ENCODE results near the gene ZNF786. TPM values are rescaled to one million over a fixed set of nuclear protein-coding genes. Genes with fewer than 3 reads are reported as not detected.

The ZNF786 gene
- polyA plus RNA-seq, 4 donors = 2.5 to 8.3 (median 3.2) TPM

GRCh38 chr7:149125189-149125862, 34.8 kb upstream of the ZNF786 start:
- 3 to 5% (median 4%) methylated on average over 21 of the region's 21 CpGs for WGBS, 3 donors
- Histone ChIP-seq H3K27me3 (ENCODE audit: control insufficient read depth in 3 of 3, insufficient read depth in 3 of 3, low read length in 3 of 3) (no peaks in the 10 kb centered on the region), H3K4me1 (ENCODE audit: control insufficient read depth in 3 of 3, insufficient read depth in 2 of 3, low read depth in 1 of 3, low read length in 2 of 3) (peaks cover 0 to 3% (median 0%) of the 10 kb centered on the region in 3 donors), H3K4me3 (ENCODE audit: low read depth in 1 of 3, low read length in 3 of 3) (peak overlapping the region; percentile 84 to 100 (median 99)), H3K9me3 (ENCODE audit: control insufficient read depth in 2 of 2, insufficient read depth in 1 of 2, low read depth in 1 of 2, low read length in 1 of 2) (peaks cover 0 to under 1% of the 10 kb centered on the region in 2 donors), H3K27ac (ENCODE audit: low read depth in 1 of 3, low read length in 2 of 3) (peak overlapping the region; percentile 87 to 98 (median 90)), H3K36me3 (ENCODE audit: control insufficient read depth in 3 of 3, insufficient read depth in 2 of 3, low read depth in 1 of 3, low read length in 3 of 3) (peaks cover 0 to 8% (median 0%) of the 10 kb centered on the region in 3 donors)
- no peak for FAIRE-seq
- no peak for DNase-seq

GRCh38 chr7:149109969-149110368, 19.5 kb upstream of the ZNF786 start:
- no peak for DNase-seq
- no peak for FAIRE-seq
- no peak overlapping the region for H3K4me3 ChIP-seq (ENCODE audit: low read depth in 1 of 3, low read length in 3 of 3)
- H3K4me1 ChIP-seq (ENCODE audit: control insufficient read depth in 3 of 3, insufficient read depth in 2 of 3, low read depth in 1 of 3, low read length in 2 of 3) = no peaks in the 10 kb centered on the region
- H3K36me3 ChIP-seq (ENCODE audit: control insufficient read depth in 3 of 3, insufficient read depth in 2 of 3, low read depth in 1 of 3, low read length in 3 of 3) = peaks cover 0 to 13% (median 0%) of the 10 kb centered on the region in 3 donors
- WGBS, 3 donors = 88 to 92% (median 90%) methylated on average over 10 to 12 of the region's 12 CpGs
- no peak overlapping the region for H3K27ac ChIP-seq (ENCODE audit: low read depth in 1 of 3, low read length in 2 of 3)
- H3K9me3 ChIP-seq (ENCODE audit: control insufficient read depth in 2 of 2, insufficient read depth in 1 of 2, low read depth in 1 of 2, low read length in 1 of 2) = no peaks in the 10 kb centered on the region
- H3K27me3 ChIP-seq (ENCODE audit: control insufficient read depth in 3 of 3, insufficient read depth in 3 of 3, low read length in 3 of 3) = no peaks in the 10 kb centered on the region

- no peaks in the 10 kb centered on the region for H3K27me3 ChIP-seq (ENCODE audit: control insufficient read depth in 3 of 3, insufficient read depth in 3 of 3, low read length in 3 of 3)
- DNase-seq (no peak), FAIRE-seq (no peak)
- H3K9me3 ChIP-seq (ENCODE audit: control insufficient read depth in 2 of 2, insufficient read depth in 1 of 2, low read depth in 1 of 2, low read length in 1 of 2) = no peaks in the 10 kb centered on the region
- no peak overlapping the region for H3K27ac ChIP-seq (ENCODE audit: low read depth in 1 of 3, low read length in 2 of 3)
- 96 to 97% (median 96%) methylated on average over 25 of the region's 25 CpGs for WGBS, 3 donors
- H3K4me3 ChIP-seq (ENCODE audit: low read depth in 1 of 3, low read length in 3 of 3) = no peak overlapping the region
- H3K36me3 ChIP-seq (ENCODE audit: control insufficient read depth in 3 of 3, insufficient read depth in 2 of 3, low read depth in 1 of 3, low read length in 3 of 3) = peaks cover 0 to 23% (median 0%) of the 10 kb centered on the region in 3 donors
- no peaks in the 10 kb centered on the region for H3K4me1 ChIP-seq (ENCODE audit: control insufficient read depth in 3 of 3, insufficient read depth in 2 of 3, low read depth in 1 of 3, low read length in 2 of 3)
Observed at GRCh38 chr7:149104749-149105148, 14.2 kb upstream of the ZNF786 start.

- H3K27ac ChIP-seq (ENCODE audit: low read depth in 1 of 3, low read length in 2 of 3) = no peak overlapping the region
- no peak for FAIRE-seq
- 97 to 98% (median 97%) methylated on average over 35 of the region's 35 CpGs for WGBS, 3 donors
- no peak for DNase-seq
- H3K9me3 ChIP-seq (ENCODE audit: control insufficient read depth in 2 of 2, insufficient read depth in 1 of 2, low read depth in 1 of 2, low read length in 1 of 2) = no peaks in the 10 kb centered on the region
- peaks cover 0 to 23% (median 0%) of the 10 kb centered on the region in 3 donors for H3K36me3 ChIP-seq (ENCODE audit: control insufficient read depth in 3 of 3, insufficient read depth in 2 of 3, low read depth in 1 of 3, low read length in 3 of 3)
- no peak overlapping the region for H3K4me3 ChIP-seq (ENCODE audit: low read depth in 1 of 3, low read length in 3 of 3)
- H3K4me1 ChIP-seq (ENCODE audit: control insufficient read depth in 3 of 3, insufficient read depth in 2 of 3, low read depth in 1 of 3, low read length in 2 of 3) = no peaks in the 10 kb centered on the region
- no peaks in the 10 kb centered on the region for H3K27me3 ChIP-seq (ENCODE audit: control insufficient read depth in 3 of 3, insufficient read depth in 3 of 3, low read length in 3 of 3)
Observed at GRCh38 chr7:149104214-149104613, 13.7 kb upstream of the ZNF786 start.

DNA sequence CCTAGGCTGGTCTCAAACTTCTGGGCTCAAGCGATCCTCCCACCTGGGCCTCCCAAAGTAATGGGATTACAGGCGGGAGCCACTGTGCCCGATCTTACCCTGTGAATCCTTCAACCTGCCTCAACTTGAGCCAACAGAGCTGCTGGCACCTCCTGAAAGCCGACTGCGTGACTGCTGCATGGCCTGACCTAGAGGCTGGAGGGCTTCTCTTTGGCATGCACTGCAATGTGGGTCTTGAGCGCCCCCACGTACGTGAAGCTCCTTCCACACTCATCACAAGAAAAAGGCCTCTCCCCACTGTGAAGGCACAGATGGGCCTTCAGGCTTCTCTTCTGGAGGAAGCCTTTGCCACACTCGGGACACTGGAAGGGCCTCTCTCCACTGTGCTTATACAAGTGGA, 12.9 kb upstream of the ZNF786 start:
- WGBS, 3 donors = 93 to 98% (median 97%) methylated on average over 9 of the region's 9 CpGs
- H3K4me3 ChIP-seq (ENCODE audit: low read depth in 1 of 3, low read length in 3 of 3) = no peak overlapping the region
- H3K4me1 ChIP-seq (ENCODE audit: control insufficient read depth in 3 of 3, insufficient read depth in 2 of 3, low read depth in 1 of 3, low read length in 2 of 3) = no peaks in the 10 kb centered on the region
- no peak for DNase-seq
- H3K36me3 ChIP-seq (ENCODE audit: control insufficient read depth in 3 of 3, insufficient read depth in 2 of 3, low read depth in 1 of 3, low read length in 3 of 3) = peaks cover 0 to 22% (median 0%) of the 10 kb centered on the region in 3 donors
- no peak overlapping the region for H3K27ac ChIP-seq (ENCODE audit: low read depth in 1 of 3, low read length in 2 of 3)
- FAIRE-seq = no peak
- H3K27me3 ChIP-seq (ENCODE audit: control insufficient read depth in 3 of 3, insufficient read depth in 3 of 3, low read length in 3 of 3) = no peaks in the 10 kb centered on the region
- no peaks in the 10 kb centered on the region for H3K9me3 ChIP-seq (ENCODE audit: control insufficient read depth in 2 of 2, insufficient read depth in 1 of 2, low read depth in 1 of 2, low read length in 1 of 2)

DNA sequence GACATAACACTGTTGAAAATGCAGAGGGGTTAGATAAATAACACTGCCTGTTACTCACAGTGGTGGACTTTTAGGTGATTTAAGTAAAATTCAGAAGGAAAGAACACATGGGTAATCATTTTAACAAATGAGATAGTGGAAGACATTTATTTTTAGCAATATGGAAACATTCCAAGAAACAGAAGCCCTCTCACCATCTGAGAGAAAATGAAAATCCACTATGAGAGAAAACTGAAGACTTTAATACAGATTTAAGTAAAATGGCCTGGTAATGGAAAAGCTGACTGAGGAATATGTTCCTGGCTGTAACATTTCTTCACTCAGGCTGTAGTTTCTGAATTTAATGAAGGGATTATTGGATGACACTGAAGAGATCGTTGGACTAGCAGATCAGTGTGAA, 12.1 kb upstream of the ZNF786 start:
- peaks cover 0 to 21% (median 0%) of the 10 kb centered on the region in 3 donors for H3K36me3 ChIP-seq (ENCODE audit: control insufficient read depth in 3 of 3, insufficient read depth in 2 of 3, low read depth in 1 of 3, low read length in 3 of 3)
- WGBS, 3 donors = 65 to 79% (median 73%) methylated on average over 1 of the region's 1 CpG
- no peaks in the 10 kb centered on the region for H3K27me3 ChIP-seq (ENCODE audit: control insufficient read depth in 3 of 3, insufficient read depth in 3 of 3, low read length in 3 of 3)
- H3K9me3 ChIP-seq (ENCODE audit: control insufficient read depth in 2 of 2, insufficient read depth in 1 of 2, low read depth in 1 of 2, low read length in 1 of 2) = no peaks in the 10 kb centered on the region
- no peak overlapping the region for H3K27ac ChIP-seq (ENCODE audit: low read depth in 1 of 3, low read length in 2 of 3)
- no peak for DNase-seq
- H3K4me3 ChIP-seq (ENCODE audit: low read depth in 1 of 3, low read length in 3 of 3) = no peak overlapping the region
- FAIRE-seq = no peak
- no peaks in the 10 kb centered on the region for H3K4me1 ChIP-seq (ENCODE audit: control insufficient read depth in 3 of 3, insufficient read depth in 2 of 3, low read depth in 1 of 3, low read length in 2 of 3)

DNA sequence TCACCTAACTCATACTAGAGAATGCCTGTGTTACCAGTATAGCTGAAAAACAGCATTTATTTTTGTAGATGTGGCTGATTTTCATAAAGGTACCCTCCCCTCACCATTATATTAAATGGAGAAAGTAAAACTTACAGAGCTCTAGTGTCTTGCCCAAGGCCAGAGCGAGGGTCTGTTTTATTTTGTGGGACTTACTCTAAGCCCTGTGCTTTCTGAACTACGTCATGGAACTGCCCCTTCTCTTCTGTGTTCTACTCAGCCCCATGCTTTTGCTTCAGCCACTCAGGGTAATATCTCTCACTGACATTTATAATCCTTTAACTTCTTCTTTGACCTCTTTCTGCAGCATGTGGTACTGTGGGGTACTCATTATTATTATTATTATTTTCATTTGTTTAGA, 10.3 kb upstream of the ZNF786 start:
- Histone ChIP-seq H3K4me1 (ENCODE audit: control insufficient read depth in 3 of 3, insufficient read depth in 2 of 3, low read depth in 1 of 3, low read length in 2 of 3) (no peaks in the 10 kb centered on the region), H3K27me3 (ENCODE audit: control insufficient read depth in 3 of 3, insufficient read depth in 3 of 3, low read length in 3 of 3) (no peaks in the 10 kb centered on the region), H3K9me3 (ENCODE audit: control insufficient read depth in 2 of 2, insufficient read depth in 1 of 2, low read depth in 1 of 2, low read length in 1 of 2) (no peaks in the 10 kb centered on the region), H3K27ac (ENCODE audit: low read depth in 1 of 3, low read length in 2 of 3) (no peak overlapping the region), H3K36me3 (ENCODE audit: control insufficient read depth in 3 of 3, insufficient read depth in 2 of 3, low read depth in 1 of 3, low read length in 3 of 3) (peaks cover 0 to 21% (median 0%) of the 10 kb centered on the region in 3 donors), H3K4me3 (ENCODE audit: low read depth in 1 of 3, low read length in 3 of 3) (no peak overlapping the region)
- FAIRE-seq (no peak), DNase-seq (no peak)
- 92 to 100% (median 96%) methylated on average over 2 of the region's 2 CpGs for WGBS, 3 donors

- H3K36me3 ChIP-seq (ENCODE audit: control insufficient read depth in 3 of 3, insufficient read depth in 2 of 3, low read depth in 1 of 3, low read length in 3 of 3) = peaks cover 0 to 9% (median 0%) of the 10 kb centered on the region in 3 donors
- H3K9me3 ChIP-seq (ENCODE audit: control insufficient read depth in 2 of 2, insufficient read depth in 1 of 2, low read depth in 1 of 2, low read length in 1 of 2) = no peaks in the 10 kb centered on the region
- H3K27me3 ChIP-seq (ENCODE audit: control insufficient read depth in 3 of 3, insufficient read depth in 3 of 3, low read length in 3 of 3) = no peaks in the 10 kb centered on the region
- no peak overlapping the region for H3K4me3 ChIP-seq (ENCODE audit: low read depth in 1 of 3, low read length in 3 of 3)
- H3K4me1 ChIP-seq (ENCODE audit: control insufficient read depth in 3 of 3, insufficient read depth in 2 of 3, low read depth in 1 of 3, low read length in 2 of 3) = no peaks in the 10 kb centered on the region
- no peak for FAIRE-seq
- 80 to 91% (median 80%) methylated on average over 6 of the region's 6 CpGs for WGBS, 3 donors
- H3K27ac ChIP-seq (ENCODE audit: low read depth in 1 of 3, low read length in 2 of 3) = no peak overlapping the region
- no peak for DNase-seq
Observed at GRCh38 chr7:149099058-149099457, 8.5 kb upstream of the ZNF786 start.

DNA sequence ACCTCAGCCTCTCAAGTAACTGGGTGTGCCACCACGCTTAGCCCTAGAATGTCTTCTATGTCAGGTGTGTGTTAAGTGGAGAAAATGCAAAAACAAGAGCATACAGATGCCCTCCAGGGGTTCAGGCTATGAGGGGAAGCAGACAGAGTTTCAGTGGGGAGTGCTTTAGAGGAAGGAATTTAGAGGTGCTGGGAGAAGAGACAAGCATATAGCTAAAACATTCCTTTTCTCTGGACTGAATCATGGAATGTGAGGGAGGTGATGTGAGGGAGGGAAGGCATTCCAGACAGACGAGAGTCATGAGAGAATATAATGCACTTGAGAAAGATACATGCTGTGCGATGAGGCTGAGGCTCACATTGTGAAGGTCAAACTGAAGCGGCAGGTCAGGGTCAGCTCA, 6.6 kb upstream of the ZNF786 start:
- 80 to 85% (median 83%) methylated on average over 4 of the region's 4 CpGs for WGBS, 3 donors
- FAIRE-seq (no peak), DNase-seq (no peak)
- no peak overlapping the region for H3K27ac ChIP-seq (ENCODE audit: low read depth in 1 of 3, low read length in 2 of 3)
- no peaks in the 10 kb centered on the region for H3K9me3 ChIP-seq (ENCODE audit: control insufficient read depth in 2 of 2, insufficient read depth in 1 of 2, low read depth in 1 of 2, low read length in 1 of 2)
- no peaks in the 10 kb centered on the region for H3K27me3 ChIP-seq (ENCODE audit: control insufficient read depth in 3 of 3, insufficient read depth in 3 of 3, low read length in 3 of 3)
- no peaks in the 10 kb centered on the region for H3K4me1 ChIP-seq (ENCODE audit: control insufficient read depth in 3 of 3, insufficient read depth in 2 of 3, low read depth in 1 of 3, low read length in 2 of 3)
- H3K36me3 ChIP-seq (ENCODE audit: control insufficient read depth in 3 of 3, insufficient read depth in 2 of 3, low read depth in 1 of 3, low read length in 3 of 3) = no peaks in the 10 kb centered on the region
- H3K4me3 ChIP-seq (ENCODE audit: low read depth in 1 of 3, low read length in 3 of 3) = no peak overlapping the region
